WTC11 (cell line): Measurements from ENCODE around the gene DHX57. TPM values are rescaled to one million over a fixed set of nuclear protein-coding genes. Genes with fewer than 3 reads are reported as not detected.

Experiments
- ATAC-seq: fragments of 200-7000 bp; cut with Tn5 transposase; 2 replicates; pipeline ENCODE4 v1.10.0; 2021; ENCODE audit warnings: mild to moderate bottlenecking, moderate library complexity
- Bru-seq: library from RNA; stranded (reverse); fragments of 400-500 nt; gene quantifications from one replicate; lab custom pipeline; 2021; lab: Mats Ljungman, UMichigan
- CTCF ChIA-PET: fragments of 300-600 bp; sonication (Branson Sonifier 250); formaldehyde crosslinking; loops from one replicate; lab custom pipeline; 2021; ENCODE audit warnings: antibody characterized with exemption; lab: Charles Lee
- POLR2A ChIA-PET: fragments of 350-600 bp; sonication (Branson Sonifier 250); formaldehyde crosslinking; loops from one replicate; lab custom pipeline; 2021; ENCODE audit warnings: antibody characterized with exemption; lab: Charles Lee
- DNase-seq: peaks from one replicate; pipeline ENCODE4 v3.0.0; 2021; ENCODE audit warnings: low spot score
- H3K27ac Mint-ChIP-seq: 2 replicates; pipeline ENCODE4 v1.8.0; 2021; ENCODE audit warnings: mixed read lengths
- H3K27me3 Mint-ChIP-seq: 2 replicates; pipeline ENCODE4 v1.8.0; 2021; ENCODE audit warnings: low read depth, mild to moderate bottlenecking, moderate library complexity, mixed read lengths
- H3K36me3 Mint-ChIP-seq: 2 replicates; pipeline ENCODE4 v1.8.0; 2021; ENCODE audit warnings: mixed read lengths
- H3K4me1 Mint-ChIP-seq: 2 replicates; pipeline ENCODE4 v1.8.0; 2022; ENCODE audit warnings: mixed read lengths
- H3K4me3 Mint-ChIP-seq: 2 replicates; pipeline ENCODE4 v1.8.0; 2021; ENCODE audit warnings: mild to moderate bottlenecking, moderate library complexity, mixed read lengths
- H3K9me3 Mint-ChIP-seq: 2 replicates; pipeline ENCODE4 v1.8.0; 2021; ENCODE audit warnings: mixed read lengths
- ARID4B ChIP-seq: sonication (generic); formaldehyde crosslinking; IDR thresholded peaks from 2 replicates; pipeline ENCODE4 v1.8.0; 2023; ENCODE audit warnings: missing genetic modification reagents, mild to moderate bottlenecking, borderline replicate concordance
- CTCF ChIP-seq: fragments of 200-600 bp; IDR thresholded peaks from 2 replicates; pipeline ENCODE4 v1.8.0; 2022; ENCODE audit warnings: antibody characterized with exemption
- ERG ChIP-seq: fragments of 250-450 bp; sonication (Bioruptor Pico); IDR thresholded peaks from 2 replicates; pipeline ENCODE4 v1.8.0; 2021; ENCODE audit warnings: mild to moderate bottlenecking
- ETV6 ChIP-seq: sonication (generic); formaldehyde crosslinking; IDR thresholded peaks from 2 replicates; pipeline ENCODE4 v1.8.1; 2022; ENCODE audit warnings: mild to moderate bottlenecking, missing genetic modification reagents
- FOXK1 ChIP-seq: sonication (generic); formaldehyde crosslinking; IDR thresholded peaks from 2 replicates; pipeline ENCODE4 v1.8.0; 2022; ENCODE audit warnings: mild to moderate bottlenecking, moderate library complexity, missing genetic modification reagents
- FOXP1 ChIP-seq: sonication (generic); formaldehyde crosslinking; IDR thresholded peaks from 2 replicates; pipeline ENCODE4 v1.8.0; 2022; ENCODE audit warnings: missing genetic modification reagents, mild to moderate bottlenecking, moderate library complexity, borderline replicate concordance
- GABPB1 ChIP-seq: sonication (generic); formaldehyde crosslinking; IDR thresholded peaks from 2 replicates; pipeline ENCODE4 v1.8.1; 2023; ENCODE audit warnings: mild to moderate bottlenecking, missing genetic modification reagents
- HMGXB4 ChIP-seq: sonication (generic); formaldehyde crosslinking; IDR thresholded peaks from 2 replicates; pipeline ENCODE4 v1.8.1; 2023; ENCODE audit warnings: mild to moderate bottlenecking, moderate library complexity, missing genetic modification reagents
- IRF1 ChIP-seq: sonication (generic); formaldehyde crosslinking; IDR thresholded peaks from 2 replicates; pipeline ENCODE4 v1.8.0; 2023; ENCODE audit warnings: missing genetic modification reagents
- JAZF1 ChIP-seq: fragments of 250-450 bp; sonication (Bioruptor Pico); IDR thresholded peaks from 2 replicates; pipeline ENCODE4 v1.9.0; 2021; ENCODE audit warnings: moderate library complexity, mild to moderate bottlenecking, inconsistent platforms
- JUN ChIP-seq: sonication (generic); formaldehyde crosslinking; IDR thresholded peaks from 2 replicates; pipeline ENCODE4 v1.8.0; 2023; ENCODE audit warnings: mild to moderate bottlenecking, missing genetic modification reagents
- KAT7 ChIP-seq: sonication (generic); formaldehyde crosslinking; IDR thresholded peaks from 2 replicates; pipeline ENCODE4 v1.8.1; 2023; ENCODE audit warnings: missing genetic modification reagents, mild to moderate bottlenecking, borderline replicate concordance
- MYBL2 ChIP-seq: sonication (generic); formaldehyde crosslinking; IDR thresholded peaks from 2 replicates; pipeline ENCODE4 v1.8.1; 2023; ENCODE audit warnings: mild to moderate bottlenecking, moderate library complexity, missing genetic modification reagents
- NFYB ChIP-seq: sonication (generic); formaldehyde crosslinking; conservative IDR thresholded peaks from 2 replicates; pipeline ENCODE4 v1.8.0; 2022; ENCODE audit warnings: low read depth, missing genetic modification reagents
- NR2C2 ChIP-seq: sonication (generic); formaldehyde crosslinking; IDR thresholded peaks from 2 replicates; pipeline ENCODE4 v1.8.0; 2022; ENCODE audit warnings: mild to moderate bottlenecking, missing genetic modification reagents
- PREB ChIP-seq: sonication (generic); formaldehyde crosslinking; IDR thresholded peaks from 2 replicates; pipeline ENCODE4 v1.8.1; 2022; ENCODE audit warnings: mild to moderate bottlenecking, missing genetic modification reagents, moderate library complexity, borderline replicate concordance
- SMAD3 ChIP-seq: sonication (generic); formaldehyde crosslinking; IDR thresholded peaks from 2 replicates; pipeline ENCODE4 v1.8.0; 2022; ENCODE audit warnings: missing genetic modification reagents, mild to moderate bottlenecking, borderline replicate concordance
- SOX15 ChIP-seq: fragments of 250-450 bp; sonication (Bioruptor Pico); IDR thresholded peaks from 2 replicates; pipeline ENCODE4 v1.9.0; 2021; ENCODE audit warnings: mild to moderate bottlenecking
- SP1 ChIP-seq: sonication (generic); formaldehyde crosslinking; conservative IDR thresholded peaks from 2 replicates; pipeline ENCODE4 v1.8.1; 2022; ENCODE audit warnings: missing genetic modification reagents
- TEAD1 ChIP-seq: sonication (generic); formaldehyde crosslinking; IDR thresholded peaks from 2 replicates; pipeline ENCODE4 v1.8.0; 2022; ENCODE audit warnings: mild to moderate bottlenecking, missing genetic modification reagents
- TEAD4 ChIP-seq: sonication (generic); formaldehyde crosslinking; IDR thresholded peaks from 2 replicates; pipeline ENCODE4 v1.8.0; 2022; ENCODE audit warnings: mild to moderate bottlenecking, missing genetic modification reagents
- ZNF232 ChIP-seq: sonication (generic); formaldehyde crosslinking; IDR thresholded peaks from 2 replicates; pipeline ENCODE4 v1.8.0; 2022; ENCODE audit warnings: mild to moderate bottlenecking, missing genetic modification reagents
- ZNF263 ChIP-seq: sonication (generic); formaldehyde crosslinking; IDR thresholded peaks from 2 replicates; pipeline ENCODE4 v1.8.1; 2022; ENCODE audit warnings: low read depth, mild to moderate bottlenecking, moderate library complexity, missing genetic modification reagents
- ZNF671 ChIP-seq: fragments of 250-450 bp; sonication (Bioruptor Pico); IDR thresholded peaks from 2 replicates; pipeline ENCODE4 v1.8.0; 2021; ENCODE audit warnings: mild to moderate bottlenecking
- long read RNA-seq, 3 experiments: library from RNA in 1 of 3; library from capped mRNA in 1 of 3; library from polyadenylated mRNA in 1 of 3; unstranded in 2 of 3; stranded (forward) in 1 of 3; transcript quantifications; one replicate each; pipeline ENCODE4 v2.0.0, GENCODE V29; 2021
- total RNA-seq: library from RNA; stranded (reverse); gene quantifications from 3 replicates; pipeline ENCODE4 v1.2.3, GENCODE V29; 2021

DHX57 gene
- total RNA-seq (22.5 to 30.3 TPM (median 26.2 TPM) in 3 replicates), Bru-seq, nascent RNA (percentile 67 among the genes with signal in this experiment)
- long read RNA-seq, experiment 1, full-length matches to known transcripts = 89 of 145 reads
- long read RNA-seq, experiment 1, partial matches to known transcripts = 31 of 145 reads
- long read RNA-seq, experiment 1, other reads (novel, unspliced or antisense) = 25 of 145 reads
- long read RNA-seq, experiment 2, full-length matches to known transcripts = 7 of 34 reads
- long read RNA-seq, experiment 2, partial matches to known transcripts = 17 of 34 reads
- long read RNA-seq, experiment 2, other reads (novel, unspliced or antisense) = 10 of 34 reads
- long read RNA-seq, experiment 3, partial matches to known transcripts = 1 of 2 reads
- long read RNA-seq, experiment 3, other reads (novel, unspliced or antisense) = 1 of 2 reads

GRCh38 chr2:38875576-38876367, at the start of gene DHX57, which contains the start of gene MORN2:
Gene DHX57, minus strand, starts transcription at chr2:38875934. Its CDS starts 7,529 bp downstream, at chr2:38868405.
Gene MORN2, plus strand, starts transcription at chr2:38875976.
- Mint-ChIP-seq H3K4me3 (peak within 1 kb of the TSS; percentile 87), H3K9me3 (peaks cover 12% of the 10 kb centered on the region), H3K27ac (peak within 1 kb of the TSS; percentile 70), H3K4me1 (peaks cover 14% of the 10 kb centered on the region), H3K27me3 (no peaks in the 10 kb centered on the region), H3K36me3 (peaks cover 8% of the 10 kb centered on the region; the same call in 1 of the 2 replicates)
- DNase-seq = peak; percentile 87
- ChIA-PET CTCF (interaction anchor here (1.2 to 3.2 kb wide), 3 partner anchors 71 to 354 kb away, joined by 3 to 21 read pairs (median 4); no protein-coding TSS in a partner anchor), POLR2A (interaction anchor here (0.9 to 2.0 kb wide), 2 partner anchors 125 to 245 kb away, joined by 3 to 11 read pairs; partner anchors contain the start of genes SOS1 and SRSF7)
- ATAC-seq = peak; percentile 99
- TF ChIP-seq CTCF = no peak
- TF ChIP-seq JAZF1 (CRISPR knock-in tag) = no peak
- no peak for TF ChIP-seq ZNF671
- 0 out of 2 replicates have a peak, but pooled peaks have one; percentile 17 for TF ChIP-seq FOXP1 (CRISPR knock-in tag)
- peak; percentile 74; the same call in 1 of the 2 replicates for TF ChIP-seq FOXK1
- TF ChIP-seq ETV6 (CRISPR knock-in tag) = peak; percentile 16; the same call in 1 of the 2 replicates
- no peak for TF ChIP-seq ZNF263
- peak; percentile 71; the same call in 1 of the 2 replicates for TF ChIP-seq ARID4B (CRISPR knock-in tag)
- TF ChIP-seq TEAD1 (CRISPR knock-in tag) = no peak
- no peak for TF ChIP-seq SMAD3 (CRISPR knock-in tag)
- 0 out of 2 replicates have a peak, but pooled peaks have one; percentile 19 for TF ChIP-seq ZNF232 (CRISPR knock-in tag)
- TF ChIP-seq HMGXB4 = 0 out of 2 replicates have a peak, but pooled peaks have one; percentile 57
- no peak for TF ChIP-seq IRF1 (CRISPR knock-in tag)
- 0 out of 2 replicates have a peak, but pooled peaks have one; percentile 37 for TF ChIP-seq JUN (CRISPR knock-in tag)
- no peak for TF ChIP-seq TEAD4
- peak; percentile 92 for TF ChIP-seq NFYB (CRISPR knock-in tag)
- TF ChIP-seq ERG (CRISPR knock-in tag) = no peak
- TF ChIP-seq PREB = 0 out of 2 replicates have a peak, but pooled peaks have one; percentile 82
- TF ChIP-seq KAT7 (CRISPR knock-in tag) = 0 out of 2 replicates have a peak, but pooled peaks have one; percentile 37
- 0 out of 2 replicates have a peak, but pooled peaks have one; percentile 22 for TF ChIP-seq SP1
- TF ChIP-seq GABPB1 (CRISPR knock-in tag) = peak; percentile 90
- peak; percentile 97 for TF ChIP-seq NR2C2 (CRISPR knock-in tag)
- no peak for TF ChIP-seq SOX15
- TF ChIP-seq MYBL2 (CRISPR knock-in tag) = 0 out of 2 replicates have a peak, but pooled peaks have one; percentile 53
